Activated CD4-positive, CD25-positive, alpha-beta regulatory T cell treated with anti-CD3 and anti-CD28 coated beads, Interleukin-2, amount 50 U/mL, for 16 hours (primary cell): ENCODE measurements around the gene ATXN1.
"Not testable (repeated sequence)": the region's sequence is repeated elsewhere in the genome, so short reads cannot be mapped to it uniquely, and the experiment has no call there.

Experiments used
- DNase-seq: peaks from one replicate; pipeline ENCODE4 v3.0.0-alpha.2; 2020; ENCODE audit warnings: low read depth, low spot score

The ATXN1 gene

DNA sequence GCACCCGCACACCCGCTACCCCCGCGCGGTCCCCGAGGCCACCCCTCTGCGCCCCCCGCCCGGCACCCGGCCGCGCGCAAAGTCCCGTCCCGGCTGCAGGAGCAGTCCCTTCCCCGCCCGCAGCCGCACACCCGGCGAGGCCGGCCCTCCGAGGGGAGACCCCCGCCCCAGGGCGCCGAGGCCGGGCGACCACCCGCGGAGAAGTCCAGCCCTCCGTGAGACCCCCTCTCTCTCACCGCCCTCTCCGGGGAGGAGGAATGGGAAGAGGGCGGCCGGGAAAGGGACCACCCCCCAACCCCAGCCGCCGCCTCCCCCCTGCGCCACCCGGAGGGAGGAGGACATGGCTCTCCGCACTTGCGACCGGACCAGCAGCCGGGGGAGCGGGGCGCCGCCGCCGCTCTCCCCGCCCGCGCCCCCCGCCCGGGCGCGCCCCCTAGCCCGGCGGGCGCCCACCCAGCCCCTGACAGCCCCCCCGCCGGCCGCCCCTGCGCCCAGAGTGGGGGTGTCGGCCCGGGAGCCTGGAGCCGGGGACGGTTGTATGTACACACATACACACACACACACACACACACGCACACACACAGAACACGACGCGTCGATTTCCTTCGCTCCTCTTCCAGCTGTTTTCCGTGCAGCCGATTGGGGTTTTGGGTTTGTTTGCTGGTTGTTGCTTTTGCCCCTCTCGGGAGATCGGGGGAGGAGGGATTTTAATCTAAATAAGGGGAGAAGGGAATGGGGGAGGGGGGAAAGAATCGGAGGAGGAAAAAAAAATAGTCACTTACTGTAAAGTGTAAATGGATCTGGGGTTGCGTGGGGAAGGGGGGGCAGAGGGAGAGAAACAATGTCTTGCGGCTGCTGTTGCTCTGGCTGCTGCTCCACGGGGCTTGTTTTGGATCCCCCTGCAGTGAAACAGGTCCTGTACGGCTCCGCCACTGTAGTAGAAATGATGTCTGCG is at the start of gene ATXN1:
TSS of gene ATXN1 (minus strand) at position 945 of the 955 bp plus-strand sequence.
- no peak for DNase-seq

DNA sequence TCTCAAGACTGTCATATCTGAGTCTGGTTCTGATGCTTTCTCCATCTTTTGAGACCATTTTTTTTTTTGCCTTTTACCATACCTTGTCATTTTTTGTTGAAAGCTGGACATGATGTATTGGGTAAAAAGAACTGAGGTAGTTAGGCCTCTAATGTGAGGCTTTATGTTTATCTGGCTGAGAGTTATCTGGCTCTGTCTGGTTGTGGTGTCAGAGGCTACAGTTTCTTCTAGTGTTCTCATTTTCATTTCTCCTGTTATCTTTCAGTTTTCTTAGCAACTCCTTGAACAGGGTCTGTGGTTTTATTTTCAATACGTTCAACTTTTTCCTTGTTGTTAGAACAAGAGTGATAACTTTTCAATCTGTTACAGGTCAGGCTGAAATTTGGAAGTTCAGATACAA is 49.2 kb upstream of the ATXN1 start:
- no peak for DNase-seq

GRCh38 chr6:16809753-16810358 is 48.6 kb upstream of the ATXN1 start:
- no peak for DNase-seq

GRCh38 chr6:16807956-16808355 is 46.7 kb upstream of the ATXN1 start:
- DNase-seq = no peak

DNA sequence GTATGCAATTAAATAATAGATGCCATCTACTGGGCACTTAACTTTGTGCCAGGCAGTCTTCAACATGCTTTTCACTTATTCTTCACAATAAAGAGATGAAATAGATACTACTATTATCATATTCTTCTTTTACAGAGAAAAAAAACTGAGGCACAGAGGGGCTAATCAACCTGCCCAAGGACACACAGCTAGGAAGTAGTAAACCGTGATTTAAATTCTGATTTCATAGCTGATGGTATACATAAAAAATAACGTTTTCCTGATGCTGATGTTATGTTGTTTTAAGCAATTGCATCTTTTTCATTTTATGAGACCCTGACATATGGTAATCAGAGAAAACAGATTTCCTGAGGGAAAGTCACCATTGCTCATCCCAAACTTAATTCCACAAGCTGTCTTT is 45.1 kb upstream of the ATXN1 start:
- DNase-seq = no peak

- DNase-seq = no peak
Measured at GRCh38 chr6:16805243-16805950, 44.1 kb upstream of the ATXN1 start.

DNA sequence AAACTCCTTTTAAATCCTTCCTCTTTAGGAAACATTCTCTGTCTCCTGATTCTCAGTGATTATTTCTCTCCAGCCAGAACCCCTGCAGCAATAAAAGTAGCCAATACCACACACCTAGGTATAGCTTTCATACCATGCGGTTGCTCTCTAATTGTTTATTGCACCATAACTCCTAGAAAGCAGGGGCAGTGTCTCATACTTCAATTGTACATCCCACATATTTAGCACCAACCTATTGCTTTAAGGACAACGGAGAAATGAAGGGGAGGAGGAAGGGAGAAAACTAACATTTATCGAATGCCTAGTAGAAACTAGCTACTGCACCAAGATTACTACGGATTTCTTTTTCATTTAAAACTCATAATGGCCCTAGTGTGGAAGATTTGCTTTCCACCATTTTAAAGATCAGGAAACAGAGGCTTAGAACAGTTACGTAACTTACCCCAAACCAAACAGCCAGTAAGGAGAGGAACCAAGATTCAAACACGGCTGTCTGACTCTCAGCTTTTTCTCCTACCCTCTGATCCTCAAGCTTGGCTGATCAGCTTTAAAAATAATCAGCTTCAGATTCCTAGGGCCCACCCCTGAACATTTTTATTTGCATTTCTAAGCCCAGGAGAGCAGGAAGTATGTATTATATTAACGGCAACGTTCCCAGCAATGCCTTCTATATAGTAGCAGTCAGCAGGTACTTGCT is 43.4 kb upstream of the ATXN1 start:
- no peak for DNase-seq

- DNase-seq = no peak
Measured at GRCh38 chr6:16803294-16804200, 42.3 kb upstream of the ATXN1 start.

- DNase-seq = no peak
Measured at GRCh38 chr6:16802071-16802470, 40.8 kb upstream of the ATXN1 start.

GRCh38 chr6:16800942-16801341 is 39.7 kb upstream of the ATXN1 start:
- DNase-seq = no peak

DNA sequence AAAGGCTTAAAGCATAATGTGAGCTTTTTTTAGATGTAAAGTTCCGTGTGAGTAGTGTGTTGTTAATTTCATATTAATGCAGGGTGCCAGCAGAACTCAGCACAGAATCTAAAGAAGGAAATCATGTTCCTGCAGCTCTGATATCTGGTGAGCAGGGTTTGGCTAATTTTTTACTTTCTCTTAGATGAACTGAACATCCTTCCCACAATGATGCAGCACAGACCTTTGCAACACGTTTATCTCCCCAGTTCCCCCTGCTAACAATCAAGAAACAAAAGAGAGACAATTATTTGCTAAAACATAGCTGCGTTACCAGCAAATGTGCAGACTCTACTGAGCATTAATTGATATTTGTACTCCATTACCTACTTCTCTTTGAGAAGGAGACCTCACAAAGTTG is 39.1 kb upstream of the ATXN1 start:
- no peak for DNase-seq

- DNase-seq = no peak
Measured at GRCh38 chr6:16799279-16800193, 38.3 kb upstream of the ATXN1 start.

- no peak for DNase-seq
Measured at GRCh38 chr6:16793828-16794412, 32.7 kb upstream of the ATXN1 start.

GRCh38 chr6:16789329-16790038 is 28.2 kb upstream of the ATXN1 start:
- DNase-seq = no peak

GRCh38 chr6:16787128-16787682 is 25.9 kb upstream of the ATXN1 start:
- DNase-seq = no peak

DNA sequence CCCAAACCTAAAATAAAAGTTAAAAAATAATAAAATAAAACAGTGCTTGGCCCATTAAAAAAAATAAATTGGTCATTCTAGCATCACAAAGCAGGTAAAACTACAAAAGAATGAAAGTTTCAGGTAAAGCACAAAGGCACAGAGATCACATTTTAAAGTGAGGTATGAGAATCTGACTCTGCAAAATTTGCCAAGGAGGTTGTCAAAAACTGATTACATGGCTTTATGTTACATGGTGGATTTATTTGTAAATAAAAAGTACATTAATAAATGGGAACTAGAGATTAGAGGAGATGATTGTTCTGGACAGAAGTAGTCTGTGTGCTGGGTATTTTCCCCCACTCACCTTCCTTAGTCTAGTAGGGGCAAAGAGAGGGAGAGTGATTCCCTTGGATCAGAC is 24.2 kb upstream of the ATXN1 start:
- no peak for DNase-seq

DNA sequence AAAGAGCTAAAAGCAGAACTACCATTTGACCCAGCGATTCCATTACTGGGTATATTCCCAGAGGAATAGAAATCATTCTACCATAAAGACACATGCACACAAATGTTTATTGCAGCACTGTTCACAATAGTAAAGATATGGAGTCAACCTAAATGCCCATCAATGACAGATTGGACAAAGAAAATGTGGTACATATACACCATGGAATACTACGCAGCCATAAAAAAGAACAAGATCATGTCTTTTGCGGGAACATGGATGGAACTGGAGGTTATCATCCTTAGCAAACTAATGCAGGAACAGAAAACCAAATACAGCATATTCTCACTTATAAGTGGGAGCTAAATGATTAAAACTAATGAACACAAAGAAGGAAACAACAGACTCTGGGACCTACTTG is 23.7 kb upstream of the ATXN1 start:
- not testable (repeated sequence) for DNase-seq

DNA sequence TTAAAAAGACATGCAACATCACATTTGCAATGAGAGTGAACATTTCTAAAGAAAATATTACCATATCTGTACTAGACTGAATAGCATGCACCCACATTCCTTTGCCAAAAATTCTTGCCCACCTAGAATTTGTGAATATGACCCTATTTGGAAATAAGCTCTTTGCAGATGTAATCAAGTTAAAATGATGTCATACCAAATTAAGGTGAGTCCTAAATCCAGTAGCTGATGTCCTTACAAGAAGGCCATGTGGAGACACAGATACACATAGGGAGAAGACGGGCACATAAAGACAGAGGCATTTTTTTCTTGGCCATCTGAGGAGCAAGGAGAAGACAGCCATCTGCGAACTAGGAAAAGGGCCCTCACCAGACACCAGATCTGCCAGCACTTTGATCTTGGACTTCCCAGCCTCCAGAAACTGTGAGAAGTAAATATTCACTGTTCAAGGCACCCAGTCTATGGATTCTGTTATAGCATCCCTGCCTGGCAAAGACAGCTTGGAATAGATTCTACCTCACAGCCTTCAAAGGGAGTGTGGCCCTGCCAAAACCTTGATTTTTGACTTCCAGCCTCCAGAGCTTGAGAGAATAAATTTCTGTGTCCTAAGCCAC is 22.8 kb upstream of the ATXN1 start:
- DNase-seq = no peak
